Stimulated activated memory B cell treated with anti-CD40 and anti-IgM and Interleukin-4, amounts not matched to agents 10 μg/mL and 1 μg/mL and 100 μg/mL, for 72 hours (primary cell): ENCODE measurements around the gene KHDRBS2.
"Not testable (repeated sequence)": the region's sequence is repeated elsewhere in the genome, so short reads cannot be mapped to it uniquely, and the experiment has no call there.

Source experiments
- ATAC-seq: fragments of 150-1000 bp; cut with Tn5 transposase; 2 replicates; pipeline ENCODE4 v1.10.0; 2021
- H3K27ac Mint-ChIP-seq: one replicate; pipeline ENCODE4 v1.8.0; 2022; ENCODE audit warnings: mild to moderate bottlenecking, mixed read lengths
- H3K27me3 Mint-ChIP-seq: one replicate; pipeline ENCODE4 v1.8.0; 2022; ENCODE audit warnings: mixed read lengths
- H3K36me3 Mint-ChIP-seq: one replicate; pipeline ENCODE4 v1.8.0; 2022; ENCODE audit warnings: mixed read lengths
- H3K4me1 Mint-ChIP-seq: one replicate; pipeline ENCODE4 v1.8.0; 2022; ENCODE audit warnings: mixed read lengths
- H3K4me3 Mint-ChIP-seq: one replicate; pipeline ENCODE4 v1.8.0; 2022; ENCODE audit warnings: mild to moderate bottlenecking, moderate library complexity, mixed read lengths
- H3K9me3 Mint-ChIP-seq: one replicate; pipeline ENCODE4 v1.8.0; 2022; ENCODE audit warnings: mixed read lengths

The KHDRBS2 gene

DNA sequence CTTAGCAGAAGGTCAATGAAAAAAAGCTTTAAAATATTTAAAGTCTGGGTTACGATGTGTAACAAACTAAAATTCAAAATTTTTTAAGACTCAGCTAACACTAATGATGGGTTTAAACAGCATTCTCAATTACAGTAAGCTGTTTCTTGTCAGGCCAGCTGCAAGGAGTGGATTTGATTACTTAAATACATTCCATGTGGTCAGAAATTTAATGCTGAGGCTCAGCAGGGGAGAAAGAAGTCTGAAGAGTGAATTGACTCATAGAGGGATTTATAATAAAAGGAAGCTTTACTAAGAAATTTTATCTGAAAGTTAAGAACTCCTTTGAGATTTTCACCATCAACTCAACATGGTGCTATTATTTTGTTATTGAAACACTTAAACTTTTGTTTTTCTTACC lies 398.6 kb downstream of the KHDRBS2 start:
- Mint-ChIP-seq H3K27me3 (no peaks in the 10 kb centered on the region), H3K9me3 (no peaks in the 10 kb centered on the region), H3K36me3 (peaks cover 7% of the 10 kb centered on the region), H3K27ac (no peak overlapping the region), H3K4me3 (no peak overlapping the region), H3K4me1 (peaks cover 4% of the 10 kb centered on the region)
- ATAC-seq, result no peak

DNA sequence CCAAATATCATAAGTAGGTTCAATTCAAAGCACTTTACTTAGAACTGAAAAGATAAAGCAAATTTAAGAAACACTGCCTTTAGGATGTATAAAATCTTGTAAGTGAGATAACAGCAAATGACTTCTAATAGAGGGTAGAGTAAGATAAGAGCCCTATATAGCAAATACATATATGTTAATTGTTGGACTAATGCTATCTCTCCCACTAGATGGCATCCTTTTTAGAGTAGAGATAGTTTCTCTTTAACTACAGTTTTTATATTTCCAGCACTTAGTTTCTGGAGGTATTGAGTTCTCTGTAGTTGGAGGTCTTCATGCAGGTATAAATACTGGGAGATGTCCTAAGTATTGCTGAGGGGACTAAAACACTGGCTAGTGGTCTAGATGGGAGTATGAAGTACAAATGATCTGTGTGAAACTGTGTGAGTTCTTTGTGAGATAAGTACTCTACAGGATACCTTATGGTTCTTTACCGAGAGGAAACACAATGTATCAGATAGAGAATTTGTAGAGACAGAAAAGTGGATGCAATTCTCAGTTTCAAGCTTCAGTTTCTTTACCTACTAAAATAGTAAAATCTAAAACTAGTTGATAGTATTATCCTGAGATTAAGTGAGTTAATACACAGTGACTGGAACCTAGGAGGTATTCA lies 399.3 kb downstream of the KHDRBS2 start:
- H3K27me3 Mint-ChIP-seq, result no peaks in the 10 kb centered on the region
- no peak for ATAC-seq
- peaks cover 7% of the 10 kb centered on the region for H3K36me3 Mint-ChIP-seq
- no peaks in the 10 kb centered on the region for H3K9me3 Mint-ChIP-seq
- H3K27ac Mint-ChIP-seq, result no peak overlapping the region
- peaks cover 4% of the 10 kb centered on the region for H3K4me1 Mint-ChIP-seq
- H3K4me3 Mint-ChIP-seq, result no peak overlapping the region

DNA sequence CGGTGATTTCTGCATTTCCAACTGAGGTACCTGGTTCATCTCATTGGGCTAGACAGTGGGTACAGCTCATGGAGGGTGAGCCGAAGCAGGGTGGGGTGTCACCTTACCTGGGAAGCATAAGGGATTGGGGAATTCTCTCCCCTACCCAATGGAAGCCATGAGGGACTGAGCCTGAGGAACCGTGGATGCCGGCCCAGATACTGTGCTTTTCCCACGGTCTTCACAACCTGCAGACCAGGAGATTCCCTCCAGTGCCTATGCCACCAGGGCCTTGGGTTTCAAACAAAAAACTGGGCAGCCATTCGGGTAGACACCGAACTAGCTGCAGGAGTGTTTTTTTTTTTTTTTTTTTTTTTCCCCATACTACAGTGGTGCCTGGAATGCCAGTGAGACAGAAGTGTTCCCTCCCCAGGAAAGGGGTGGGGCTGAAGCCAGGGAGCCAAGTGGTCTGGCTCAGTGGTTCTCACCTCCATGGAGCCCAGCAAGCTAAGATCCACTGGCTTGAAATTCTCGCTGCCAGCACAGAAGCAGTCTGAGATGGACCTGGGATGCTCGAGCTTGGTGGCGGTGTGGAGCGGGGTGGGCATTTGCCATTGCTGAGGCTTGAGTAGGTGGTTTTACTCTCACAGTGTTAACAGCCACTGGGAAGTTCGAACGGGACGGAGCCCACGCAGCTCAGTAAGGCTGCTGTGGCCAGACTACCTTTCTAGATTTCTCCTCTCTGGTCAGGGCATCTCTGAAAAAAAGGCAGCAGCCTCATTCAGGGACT lies 416.2 kb downstream of the KHDRBS2 start:
- Mint-ChIP-seq H3K36me3 (peaks cover 55% of the 10 kb centered on the region), H3K9me3 (peaks cover 8% of the 10 kb centered on the region), H3K4me1 (no peaks in the 10 kb centered on the region), H3K27me3 (no peaks in the 10 kb centered on the region), H3K4me3 (no peak overlapping the region), H3K27ac (no peak overlapping the region)
- ATAC-seq, result no peak

DNA sequence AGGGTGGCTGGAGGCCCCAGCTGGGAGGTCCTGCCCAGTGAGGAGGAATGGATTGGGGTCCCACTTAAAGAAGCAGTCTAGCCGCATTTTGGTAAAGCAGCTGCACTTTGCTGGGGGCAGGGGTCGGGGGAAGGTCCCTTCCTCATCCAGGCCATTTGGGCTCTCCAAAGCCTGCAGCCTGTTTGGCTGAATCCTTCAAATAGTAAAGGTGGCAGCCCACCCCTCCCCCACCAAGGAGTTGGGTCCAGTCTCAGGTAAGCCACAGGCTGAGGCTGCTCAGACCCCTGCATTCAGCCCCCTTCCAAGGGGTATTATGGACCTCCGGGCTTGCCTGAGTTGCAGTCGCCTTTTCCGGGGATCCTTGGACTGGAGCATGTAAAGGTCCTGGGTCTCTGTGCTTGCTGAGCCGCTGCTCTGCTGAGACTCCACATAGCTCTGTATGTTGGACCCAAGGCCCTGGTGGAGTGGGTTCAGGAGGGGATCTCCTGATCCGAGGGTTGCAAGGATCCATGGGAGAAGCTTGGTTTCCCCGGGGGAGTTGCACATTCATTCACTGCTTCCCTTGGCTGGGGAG lies 417.4 kb downstream of the KHDRBS2 start:
- no peaks in the 10 kb centered on the region for H3K4me1 Mint-ChIP-seq
- ATAC-seq, result no peak
- no peak overlapping the region for H3K4me3 Mint-ChIP-seq
- H3K36me3 Mint-ChIP-seq, result peaks cover 67% of the 10 kb centered on the region
- H3K9me3 Mint-ChIP-seq, result peaks cover 12% of the 10 kb centered on the region
- H3K27ac Mint-ChIP-seq, result no peak overlapping the region
- no peaks in the 10 kb centered on the region for H3K27me3 Mint-ChIP-seq

DNA sequence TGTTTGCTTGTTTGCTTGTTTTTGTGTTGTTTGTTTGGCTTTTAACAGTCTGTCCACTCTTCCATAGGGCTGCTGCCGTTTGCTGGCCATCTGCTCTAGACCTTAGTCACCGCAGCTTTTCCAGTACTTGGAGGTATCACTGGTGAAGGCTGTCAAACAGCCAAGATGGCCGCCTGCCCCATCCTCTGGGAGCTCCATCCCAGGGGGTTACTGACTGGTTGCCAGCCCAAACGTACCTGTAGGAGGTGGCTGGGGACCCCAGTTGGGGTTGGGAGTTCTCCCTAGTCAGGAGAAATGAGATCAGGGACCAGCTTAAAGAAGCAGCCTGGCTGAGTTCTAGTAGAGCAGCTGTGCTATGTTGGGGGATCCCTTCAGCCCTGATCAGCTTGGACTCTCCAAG lies 418.4 kb downstream of the KHDRBS2 start:
- no peak overlapping the region for H3K27ac Mint-ChIP-seq
- H3K4me1 Mint-ChIP-seq, result peaks cover 7% of the 10 kb centered on the region
- no peak for ATAC-seq
- H3K27me3 Mint-ChIP-seq, result no peaks in the 10 kb centered on the region
- no peak overlapping the region for H3K4me3 Mint-ChIP-seq
- H3K9me3 Mint-ChIP-seq, result peaks cover 16% of the 10 kb centered on the region
- peaks cover 75% of the 10 kb centered on the region for H3K36me3 Mint-ChIP-seq

DNA sequence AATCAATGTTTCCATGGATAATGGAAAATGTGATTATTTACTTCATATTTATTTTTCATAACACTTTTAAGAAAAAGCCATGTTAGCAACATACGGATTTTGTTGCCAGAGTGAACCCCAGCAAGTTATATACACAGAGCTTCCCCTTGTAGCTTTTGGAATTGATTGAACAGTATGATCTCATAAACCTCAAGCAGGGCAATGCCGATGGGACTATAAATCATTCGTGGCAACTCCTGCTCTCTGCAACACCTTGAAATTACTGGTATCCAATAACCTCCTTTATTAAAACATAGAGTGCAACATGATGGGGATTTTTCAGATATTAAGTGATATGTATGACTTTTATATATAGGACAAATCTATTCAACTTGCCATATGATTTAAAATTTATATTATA lies 428.5 kb downstream of the KHDRBS2 start:
- H3K27ac Mint-ChIP-seq, result no peak overlapping the region
- H3K9me3 Mint-ChIP-seq, result peaks cover 11% of the 10 kb centered on the region
- no peak for ATAC-seq
- H3K4me1 Mint-ChIP-seq, result no peaks in the 10 kb centered on the region
- no peak overlapping the region for H3K4me3 Mint-ChIP-seq
- no peaks in the 10 kb centered on the region for H3K27me3 Mint-ChIP-seq
- H3K36me3 Mint-ChIP-seq, result peaks cover 19% of the 10 kb centered on the region

DNA sequence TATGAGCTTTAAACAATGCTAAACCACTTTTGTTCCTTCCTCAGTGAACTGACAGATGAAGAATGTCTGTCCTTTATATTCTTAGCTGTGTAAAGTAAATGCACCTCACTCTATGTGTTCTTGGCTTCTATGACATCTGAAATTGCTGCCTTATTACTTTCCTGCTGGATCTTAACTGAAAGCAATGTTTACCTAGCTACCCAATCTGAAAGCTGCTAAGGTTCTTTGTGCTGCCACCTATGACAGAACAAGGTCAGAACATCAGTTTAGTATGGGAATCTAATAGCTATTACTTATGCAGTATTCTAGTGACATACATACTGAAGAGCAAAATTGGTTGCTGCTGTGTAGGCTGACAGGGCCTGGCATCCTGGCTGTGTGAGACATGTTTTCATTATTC lies 444.1 kb downstream of the KHDRBS2 start:
- ATAC-seq, result no peak
- no peaks in the 10 kb centered on the region for H3K27me3 Mint-ChIP-seq

DNA sequence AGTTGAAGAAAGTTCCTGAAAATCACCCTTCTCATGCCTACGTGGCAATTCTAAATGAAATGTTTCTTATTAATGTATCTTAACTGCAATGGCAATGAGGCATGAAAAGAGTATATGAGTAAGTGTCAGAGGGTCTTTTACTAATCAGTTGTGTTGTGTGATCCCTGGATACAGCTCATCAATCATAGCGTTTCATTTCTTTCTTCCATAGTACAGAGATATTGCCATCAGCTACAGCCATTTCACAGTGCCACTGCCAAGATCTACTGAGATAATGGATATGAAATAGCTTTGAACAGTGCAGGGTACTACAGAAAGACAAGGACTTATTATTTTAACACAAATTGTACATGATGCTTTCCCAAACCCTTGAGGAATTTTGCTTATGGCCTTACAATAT lies 450.8 kb downstream of the KHDRBS2 start:
- no peaks in the 10 kb centered on the region for H3K9me3 Mint-ChIP-seq
- no peaks in the 10 kb centered on the region for H3K36me3 Mint-ChIP-seq
- H3K27ac Mint-ChIP-seq, result no peak overlapping the region
- no peaks in the 10 kb centered on the region for H3K27me3 Mint-ChIP-seq
- H3K4me1 Mint-ChIP-seq, result no peaks in the 10 kb centered on the region
- ATAC-seq, result no peak
- no peak overlapping the region for H3K4me3 Mint-ChIP-seq

More for the DNA sequence above, 444.1 kb downstream of the KHDRBS2 start:
- no peak overlapping the region for H3K27ac Mint-ChIP-seq
- H3K36me3 Mint-ChIP-seq, result no peaks in the 10 kb centered on the region
- no peaks in the 10 kb centered on the region for H3K9me3 Mint-ChIP-seq
- no peaks in the 10 kb centered on the region for H3K4me1 Mint-ChIP-seq
- H3K4me3 Mint-ChIP-seq, result no peak overlapping the region

DNA sequence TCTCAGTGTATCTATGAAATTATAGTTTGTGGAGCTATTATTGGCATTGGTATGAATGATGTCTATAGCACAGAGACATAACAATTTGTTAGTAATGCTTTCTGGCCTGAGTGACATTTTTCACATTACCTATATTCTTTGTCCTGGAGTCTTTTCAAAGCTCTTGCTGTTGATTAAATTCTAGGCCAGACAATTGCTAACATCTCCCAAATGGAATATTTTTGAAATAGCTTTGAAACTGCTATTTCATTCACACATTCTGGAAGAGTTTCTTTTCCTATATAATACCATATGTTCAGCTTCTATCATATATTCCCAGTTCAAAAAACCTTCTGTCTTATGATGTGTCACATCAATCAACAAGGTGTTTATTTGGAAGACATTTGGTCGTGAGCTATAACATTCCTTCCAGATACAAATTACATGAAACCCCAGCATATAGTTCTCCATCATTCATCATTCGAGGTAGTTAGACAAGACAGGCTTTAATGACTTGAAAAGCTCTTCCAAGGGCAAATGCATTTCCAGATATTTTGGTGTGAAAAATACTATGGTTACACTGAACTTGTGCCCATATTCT lies 452.8 kb downstream of the KHDRBS2 start:
- no peak for ATAC-seq
- Mint-ChIP-seq H3K27ac (no peak overlapping the region), H3K27me3 (no peaks in the 10 kb centered on the region), H3K4me1 (no peaks in the 10 kb centered on the region), H3K4me3 (no peak overlapping the region), H3K36me3 (no peaks in the 10 kb centered on the region), H3K9me3 (no peaks in the 10 kb centered on the region)

DNA sequence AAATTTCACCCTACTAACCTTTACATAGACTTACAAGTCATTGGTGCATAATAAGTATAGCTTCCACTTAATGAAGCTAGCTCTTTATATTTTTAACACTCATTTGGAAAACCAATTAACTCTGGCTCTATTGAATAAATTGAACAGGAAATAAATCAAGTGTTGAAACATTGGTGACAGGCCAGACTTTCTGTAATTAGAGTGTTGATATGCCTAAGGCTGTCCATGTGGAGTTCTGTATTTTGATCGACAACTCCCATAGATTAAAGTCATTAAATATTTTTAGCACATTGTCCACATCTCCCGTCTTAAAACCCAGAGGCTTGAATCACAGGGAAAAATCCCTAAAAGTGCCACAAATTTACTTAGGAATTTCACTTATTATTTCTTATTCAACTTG lies 468.3 kb downstream of the KHDRBS2 start:
- Mint-ChIP-seq H3K9me3 (no peaks in the 10 kb centered on the region), H3K36me3 (no peaks in the 10 kb centered on the region), H3K27ac (no peak overlapping the region), H3K27me3 (no peaks in the 10 kb centered on the region), H3K4me1 (peaks cover 6% of the 10 kb centered on the region), H3K4me3 (no peak overlapping the region)
- ATAC-seq, result no peak

DNA sequence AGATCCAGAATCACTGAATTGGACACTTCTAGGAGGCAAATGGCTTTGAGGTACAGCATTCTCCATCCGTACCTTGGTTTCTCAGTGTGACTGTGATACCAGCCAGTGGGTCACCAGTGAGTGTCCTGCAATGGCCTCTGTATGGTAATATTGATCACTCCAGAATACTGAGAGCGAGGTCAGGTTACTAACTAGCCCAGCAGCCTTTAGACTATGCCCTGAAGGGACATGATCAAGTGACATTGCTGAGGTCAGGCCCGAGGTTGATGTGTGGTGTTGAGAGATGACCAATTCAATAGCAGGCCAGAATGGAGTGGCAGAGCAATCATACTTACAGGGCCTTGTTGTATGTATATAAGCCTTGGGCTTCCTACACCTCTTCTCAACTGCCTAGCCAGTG lies 476.0 kb downstream of the KHDRBS2 start:
- Mint-ChIP-seq H3K27ac (no peak overlapping the region), H3K4me3 (no peak overlapping the region)

DNA sequence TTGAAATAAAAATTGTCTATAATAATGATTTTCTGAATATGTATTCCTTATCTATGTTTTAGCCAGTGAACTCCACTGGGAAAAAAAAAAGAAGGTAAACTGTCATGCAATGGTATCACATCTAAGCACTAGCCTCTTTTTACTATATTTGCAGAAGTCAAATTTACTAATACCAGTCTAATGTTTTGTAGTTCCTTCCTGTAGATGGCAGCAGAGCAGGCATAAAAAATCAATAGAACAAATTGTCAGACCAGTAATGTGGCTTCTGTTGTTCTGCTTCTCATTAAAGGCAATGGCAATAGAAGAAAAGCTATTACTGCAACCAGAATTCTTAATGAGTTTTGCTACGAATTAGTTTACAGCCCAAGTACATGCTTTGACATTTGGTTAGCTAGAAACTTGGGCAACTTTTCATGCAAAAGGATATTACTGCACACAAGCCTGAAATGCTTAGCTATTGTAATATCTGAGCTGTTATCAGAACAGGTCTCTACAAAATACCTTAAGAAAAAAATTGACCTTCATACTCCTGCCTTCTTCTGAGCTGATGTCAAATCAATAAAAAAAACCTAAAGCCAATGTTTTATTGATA lies 476.9 kb downstream of the KHDRBS2 start:
- H3K9me3 Mint-ChIP-seq, result no peaks in the 10 kb centered on the region
- ATAC-seq, result peak; percentile 56
- H3K4me1 Mint-ChIP-seq, result no peaks in the 10 kb centered on the region
- H3K27me3 Mint-ChIP-seq, result no peaks in the 10 kb centered on the region
- H3K36me3 Mint-ChIP-seq, result peaks cover 6% of the 10 kb centered on the region
- H3K4me3 Mint-ChIP-seq, result no peak overlapping the region
- no peak overlapping the region for H3K27ac Mint-ChIP-seq

More for the DNA sequence above, 476.0 kb downstream of the KHDRBS2 start:
- ATAC-seq, result no peak
- Mint-ChIP-seq H3K27me3 (no peaks in the 10 kb centered on the region), H3K36me3 (peaks cover 5% of the 10 kb centered on the region), H3K4me1 (no peaks in the 10 kb centered on the region), H3K9me3 (no peaks in the 10 kb centered on the region)

DNA sequence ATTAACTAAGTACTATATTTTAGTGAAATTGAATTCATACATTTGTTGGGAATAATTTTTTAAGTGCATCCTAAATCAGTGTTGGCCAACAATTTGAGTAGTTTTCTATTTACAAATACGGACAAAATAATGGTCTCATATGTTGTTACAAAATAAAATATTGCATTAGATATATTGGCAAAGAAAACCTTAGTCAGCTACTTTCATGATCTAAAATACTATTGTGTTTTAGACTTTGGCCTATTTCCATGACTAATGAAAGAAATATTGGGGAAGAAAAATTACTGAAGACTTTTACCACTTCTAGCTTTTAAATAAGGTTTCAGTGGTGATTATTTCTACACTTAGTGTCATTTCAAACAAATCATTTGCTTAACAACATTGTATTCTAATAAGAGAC lies 498.0 kb downstream of the KHDRBS2 start:
- no peak for ATAC-seq
- Mint-ChIP-seq H3K36me3 (peaks cover 6% of the 10 kb centered on the region), H3K9me3 (no peaks in the 10 kb centered on the region), H3K4me3 (no peak overlapping the region), H3K27ac (no peak overlapping the region), H3K27me3 (no peaks in the 10 kb centered on the region), H3K4me1 (no peaks in the 10 kb centered on the region)

DNA sequence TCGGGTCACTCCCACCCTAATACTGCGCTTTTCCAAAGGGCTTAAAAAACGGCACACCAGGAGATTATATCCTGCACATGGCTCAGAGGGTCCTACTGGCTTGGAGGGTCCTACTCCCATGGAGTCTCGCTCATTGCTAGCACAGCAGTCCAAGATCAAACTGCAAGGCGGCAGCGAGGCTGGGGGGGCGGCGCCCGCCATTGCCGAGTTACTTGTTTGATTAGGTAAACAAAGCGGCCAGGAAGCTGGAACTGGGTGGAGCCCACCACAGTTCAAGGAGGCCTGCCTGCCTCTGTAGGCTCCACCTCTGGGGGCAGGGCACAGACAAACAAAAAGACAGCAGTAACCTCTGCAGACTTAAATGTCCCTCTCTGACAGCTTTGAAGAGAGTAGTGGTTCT lies 516.6 kb downstream of the KHDRBS2 start:
- H3K36me3 Mint-ChIP-seq, result peaks cover 34% of the 10 kb centered on the region
- not testable (repeated sequence) for H3K4me1 Mint-ChIP-seq, H3K27me3 Mint-ChIP-seq, H3K4me3 Mint-ChIP-seq, H3K27ac Mint-ChIP-seq, ATAC-seq
- H3K9me3 Mint-ChIP-seq, result peaks cover 15% of the 10 kb centered on the region

DNA sequence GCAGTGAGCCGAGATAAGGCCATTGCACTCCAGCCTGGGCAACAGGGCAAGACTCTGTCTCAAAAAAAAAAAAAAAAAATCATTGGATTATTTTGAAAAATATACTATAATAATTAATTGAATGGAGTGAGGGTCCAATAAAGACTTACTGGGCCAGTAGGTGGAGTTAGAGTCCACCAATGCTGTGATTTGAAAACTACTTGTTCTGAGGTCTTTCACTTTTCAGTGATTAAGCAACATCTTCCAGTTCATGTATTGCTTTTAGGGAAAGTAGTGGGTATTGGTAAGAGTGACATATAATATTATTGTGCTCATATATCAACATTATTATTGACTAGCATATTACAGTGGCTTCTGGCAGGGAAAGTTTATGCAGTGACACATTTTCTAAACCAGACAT lies 530.3 kb downstream of the KHDRBS2 start:
- Mint-ChIP-seq H3K27ac (no peak overlapping the region), H3K9me3 (no peaks in the 10 kb centered on the region), H3K4me3 (no peak overlapping the region), H3K36me3 (peaks cover 4% of the 10 kb centered on the region), H3K4me1 (no peaks in the 10 kb centered on the region), H3K27me3 (no peaks in the 10 kb centered on the region)
- ATAC-seq, result no peak
